ENCODE measurements around the gene COPS8. TPM values are rescaled to one million over a fixed set of nuclear protein-coding genes. Genes with fewer than 3 reads are reported as not detected.

COPS8 gene
- total RNA-seq, 1 experiment from 2014 or later: 64.7 TPM

GRCh38 chr2:237045449-237045848 lies 40.2 kb upstream of the COPS8 start:
- no peaks in the 10 kb centered on the region for H3K4me1 ChIP-seq (replicated peaks; ENCODE audit: insufficient read depth)
- no peak for DNase-seq
- TF ChIP-seq EZH2 (IDR thresholded peaks at IDR 0.05; ENCODE audit: low read depth) (no peak), CTCF (conservative IDR thresholded peaks at IDR 0.05) (no peak)
- no peaks in the 10 kb centered on the region for H3K79me2 ChIP-seq (ENCODE audit: low read depth)
- H3K4me3 ChIP-seq: no peak overlapping the region
- H2AFZ ChIP-seq: no peak overlapping the region
- no peak overlapping the region for H3K4me2 ChIP-seq
- no peak overlapping the region for H3K27ac ChIP-seq
- H3F3A ChIP-seq (ENCODE audit: insufficient read depth, low read depth): no peaks in the 10 kb centered on the region
- H4K20me1 ChIP-seq (ENCODE audit: insufficient read depth): no peaks in the 10 kb centered on the region
- POLR2A ChIA-PET (ENCODE audit: unreplicated experiment): no interaction called here
- peaks cover 9% of the 10 kb centered on the region; the same call in 1 of the 2 replicates for H3K9me3 ChIP-seq (ENCODE audit: insufficient read depth, low read depth)
- BruUV-seq (replicated peaks): no TSS peak
- H3K9me2 ChIP-seq (ENCODE audit: insufficient read depth): no peaks in the 10 kb centered on the region
- CTCF ChIA-PET: no interaction called here
- H3K27me3 ChIP-seq (ENCODE audit: insufficient read depth, low read depth): peaks cover 81% of the 10 kb centered on the region
- no peaks in the 10 kb centered on the region for H3K36me3 ChIP-seq (ENCODE audit: low read depth)
- intact Hi-C loops (cut with micrococcal nuclease; ENCODE audit: unreplicated experiment): no loop called here

DNA sequence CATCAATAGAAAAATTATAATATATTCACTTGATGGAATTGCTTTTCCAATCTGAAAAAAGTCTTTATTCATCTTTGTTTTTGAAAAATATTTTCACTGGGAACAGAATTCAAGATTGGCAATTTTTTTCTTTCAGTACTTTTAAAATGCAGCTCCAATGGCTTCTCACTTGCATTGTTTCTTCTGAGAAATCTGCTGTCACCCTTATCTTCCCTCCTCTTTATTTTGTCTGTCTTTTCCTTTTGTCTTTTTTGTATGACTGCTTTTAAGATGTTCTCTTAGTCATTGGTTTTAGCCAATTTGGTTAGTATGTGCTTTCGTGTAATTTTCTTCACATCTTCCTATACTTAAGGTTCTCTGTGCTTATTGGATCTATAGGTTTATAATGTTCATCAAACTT lies 37.1 kb upstream of the COPS8 start:
- no peak overlapping the region for H3K4me3 ChIP-seq
- TF ChIP-seq EZH2 (IDR thresholded peaks at IDR 0.05; ENCODE audit: low read depth): no peak
- ChIA-PET CTCF (no interaction called here), POLR2A (ENCODE audit: unreplicated experiment) (no interaction called here)
- H3F3A ChIP-seq (ENCODE audit: insufficient read depth, low read depth): no peaks in the 10 kb centered on the region
- peaks cover 76% of the 10 kb centered on the region for H3K27me3 ChIP-seq (ENCODE audit: insufficient read depth, low read depth)
- no peak for DNase-seq
- no peaks in the 10 kb centered on the region for H3K9me2 ChIP-seq (ENCODE audit: insufficient read depth)
- BruUV-seq (replicated peaks): no TSS peak
- H3K9me3 ChIP-seq (ENCODE audit: insufficient read depth, low read depth): peaks cover 9% of the 10 kb centered on the region; the same call in 1 of the 2 replicates
- H3K79me2 ChIP-seq (ENCODE audit: low read depth): no peaks in the 10 kb centered on the region
- H4K20me1 ChIP-seq (ENCODE audit: insufficient read depth): no peaks in the 10 kb centered on the region
- no peaks in the 10 kb centered on the region for H3K4me1 ChIP-seq (replicated peaks; ENCODE audit: insufficient read depth)
- no peak overlapping the region for H2AFZ ChIP-seq
- H3K36me3 ChIP-seq (ENCODE audit: low read depth): no peaks in the 10 kb centered on the region
- H3K4me2 ChIP-seq: no peak overlapping the region
- no peak overlapping the region for H3K27ac ChIP-seq
- intact Hi-C loops (cut with micrococcal nuclease; ENCODE audit: unreplicated experiment): no loop called here

DNA sequence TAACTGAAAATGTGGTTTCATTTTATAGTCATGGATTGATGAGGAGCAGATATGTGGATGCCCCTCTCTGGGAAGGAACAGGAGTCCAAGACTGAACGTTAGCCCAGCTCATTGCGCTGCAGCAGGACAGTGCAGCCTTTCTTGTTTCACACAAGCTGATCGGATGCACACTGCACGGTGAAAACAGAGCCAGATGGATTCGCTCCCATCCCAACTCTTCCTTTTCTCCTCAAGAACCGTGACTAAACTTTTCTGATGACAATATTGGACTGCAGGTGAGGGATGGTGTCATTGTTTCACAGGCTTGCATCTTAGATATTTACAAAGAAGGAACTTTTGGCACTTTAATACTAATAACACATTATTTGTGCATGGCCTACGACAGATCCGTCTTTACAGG lies 33.8 kb upstream of the COPS8 start:
- CTCF ChIA-PET: no interaction called here
- H3K36me3 ChIP-seq (ENCODE audit: low read depth): no peaks in the 10 kb centered on the region

More for the DNA sequence above, 33.8 kb upstream of the COPS8 start:
- no TSS peak for BruUV-seq (replicated peaks)
- POLR2A ChIA-PET (ENCODE audit: unreplicated experiment): no interaction called here
- intact Hi-C loops (cut with micrococcal nuclease; ENCODE audit: unreplicated experiment): no loop called here
- no peak overlapping the region for H3K4me3 ChIP-seq
- H3F3A ChIP-seq (ENCODE audit: insufficient read depth, low read depth): no peaks in the 10 kb centered on the region
- no peaks in the 10 kb centered on the region for H3K9me2 ChIP-seq (ENCODE audit: insufficient read depth)
- no peak for DNase-seq
- no peak overlapping the region for H3K27ac ChIP-seq
- no peaks in the 10 kb centered on the region for H3K4me1 ChIP-seq (replicated peaks; ENCODE audit: insufficient read depth)
- H3K79me2 ChIP-seq (ENCODE audit: low read depth): no peaks in the 10 kb centered on the region
- no peaks in the 10 kb centered on the region for H4K20me1 ChIP-seq (ENCODE audit: insufficient read depth)
- H3K4me2 ChIP-seq: no peak overlapping the region
- H3K9me3 ChIP-seq (ENCODE audit: insufficient read depth, low read depth): peaks cover 9% of the 10 kb centered on the region; the same call in 1 of the 2 replicates
- TF ChIP-seq EZH2 (IDR thresholded peaks at IDR 0.05; ENCODE audit: low read depth) (no peak), CTCF (conservative IDR thresholded peaks at IDR 0.05) (no peak)
- peaks cover 73% of the 10 kb centered on the region for H3K27me3 ChIP-seq (ENCODE audit: insufficient read depth, low read depth)
- H2AFZ ChIP-seq: no peak overlapping the region

All from PC-9 (cell line).